WTC11 (cell line): ENCODE data around the gene HOXD8. TPM values are rescaled to one million over a fixed set of nuclear protein-coding genes. Genes with fewer than 3 reads are reported as not detected.

ENCODE experiments used
- ATAC-seq: fragments of 200-7000 bp; cut with Tn5 transposase; 2 replicates; pipeline ENCODE4 v1.10.0; 2021; ENCODE audit warnings: mild to moderate bottlenecking, moderate library complexity
- CTCF ChIA-PET: fragments of 300-600 bp; sonication (Branson Sonifier 250); formaldehyde crosslinking; loops from one replicate; lab custom pipeline; 2021; ENCODE audit warnings: antibody characterized with exemption; lab: Charles Lee
- POLR2A ChIA-PET: fragments of 350-600 bp; sonication (Branson Sonifier 250); formaldehyde crosslinking; loops from one replicate; lab custom pipeline; 2021; ENCODE audit warnings: antibody characterized with exemption; lab: Charles Lee
- DNase-seq: peaks from one replicate; pipeline ENCODE4 v3.0.0; 2021; ENCODE audit warnings: low spot score
- H3K27ac Mint-ChIP-seq: 2 replicates; pipeline ENCODE4 v1.8.0; 2021; ENCODE audit warnings: mixed read lengths
- H3K27me3 Mint-ChIP-seq: 2 replicates; pipeline ENCODE4 v1.8.0; 2021; ENCODE audit warnings: low read depth, mild to moderate bottlenecking, moderate library complexity, mixed read lengths
- H3K36me3 Mint-ChIP-seq: 2 replicates; pipeline ENCODE4 v1.8.0; 2021; ENCODE audit warnings: mixed read lengths
- H3K4me1 Mint-ChIP-seq: 2 replicates; pipeline ENCODE4 v1.8.0; 2022; ENCODE audit warnings: mixed read lengths
- H3K4me3 Mint-ChIP-seq: 2 replicates; pipeline ENCODE4 v1.8.0; 2021; ENCODE audit warnings: mild to moderate bottlenecking, moderate library complexity, mixed read lengths
- H3K9me3 Mint-ChIP-seq: 2 replicates; pipeline ENCODE4 v1.8.0; 2021; ENCODE audit warnings: mixed read lengths
- MXD4 ChIP-seq: fragments of 250-450 bp; sonication (Bioruptor Pico); IDR thresholded peaks from 2 replicates; pipeline ENCODE4 v1.8.0; 2021; ENCODE audit warnings: mild to moderate bottlenecking, moderate library complexity, borderline replicate concordance
- NR3C1 ChIP-seq: sonication (generic); formaldehyde crosslinking; conservative IDR thresholded peaks from 2 replicates; pipeline ENCODE4 v1.8.1; 2023; ENCODE audit warnings: low read depth, mild to moderate bottlenecking, missing genetic modification reagents
- OVOL2 ChIP-seq: fragments of 250-450 bp; sonication (Bioruptor Pico); IDR thresholded peaks from 2 replicates; pipeline ENCODE4 v1.9.0; 2021; ENCODE audit warnings: mild to moderate bottlenecking, borderline replicate concordance
- TEAD4 ChIP-seq: sonication (generic); formaldehyde crosslinking; IDR thresholded peaks from 2 replicates; pipeline ENCODE4 v1.8.0; 2022; ENCODE audit warnings: mild to moderate bottlenecking, missing genetic modification reagents
- ZNF317 ChIP-seq: sonication (generic); formaldehyde crosslinking; IDR thresholded peaks from 2 replicates; pipeline ENCODE4 v1.8.1; 2023; ENCODE audit warnings: low read depth, mild to moderate bottlenecking, moderate library complexity, missing genetic modification reagents, borderline replicate concordance
- ZNF416 ChIP-seq: fragments of 250-450 bp; sonication (Bioruptor Pico); IDR thresholded peaks from 2 replicates; pipeline ENCODE4 v1.9.0; 2021; ENCODE audit warnings: mild to moderate bottlenecking, inconsistent platforms
- ZNF423 ChIP-seq: fragments of 250-450 bp; sonication (Bioruptor Pico); IDR thresholded peaks from 2 replicates; pipeline ENCODE4 v2.1.2; 2022; ENCODE audit warnings: mild to moderate bottlenecking, moderate library complexity
- ZNF671 ChIP-seq: fragments of 250-450 bp; sonication (Bioruptor Pico); IDR thresholded peaks from 2 replicates; pipeline ENCODE4 v1.8.0; 2021; ENCODE audit warnings: mild to moderate bottlenecking
- total RNA-seq: library from RNA; stranded (reverse); gene quantifications from 3 replicates; pipeline ENCODE4 v1.2.3, GENCODE V29; 2021
- TF ChIP-seq, protein P1 (sequence below): sonication (generic); formaldehyde crosslinking; IDR thresholded peaks from 2 replicates; pipeline ENCODE4 v1.8.0; 2022; ENCODE audit warnings: mild to moderate bottlenecking, missing genetic modification reagents
- TF ChIP-seq, protein P2 (sequence below): sonication (generic); formaldehyde crosslinking; IDR thresholded peaks from 2 replicates; pipeline ENCODE4 v1.8.1; 2023; ENCODE audit warnings: mild to moderate bottlenecking, missing genetic modification reagents, moderate library complexity
- TF ChIP-seq, protein P3 (sequence below): sonication (generic); formaldehyde crosslinking; IDR thresholded peaks from 2 replicates; pipeline ENCODE4 v1.8.1; 2022; ENCODE audit warnings: low read depth, missing genetic modification reagents, borderline replicate concordance
- TF ChIP-seq, protein P4 (sequence below): sonication (generic); formaldehyde crosslinking; IDR thresholded peaks from 2 replicates; pipeline ENCODE4 v1.8.0; 2023; ENCODE audit warnings: mild to moderate bottlenecking, missing genetic modification reagents
- TF ChIP-seq, protein P5 (sequence below): sonication (generic); formaldehyde crosslinking; IDR thresholded peaks from 2 replicates; pipeline ENCODE4 v1.8.0; 2023; ENCODE audit warnings: missing genetic modification reagents
- TF ChIP-seq, protein P6 (sequence below): fragments of 250-450 bp; sonication (Bioruptor Pico); IDR thresholded peaks from 2 replicates; pipeline ENCODE4 v1.9.0; 2021; ENCODE audit warnings: mild to moderate bottlenecking
- TF ChIP-seq, protein P7 (sequence below): sonication (generic); formaldehyde crosslinking; IDR thresholded peaks from 2 replicates; pipeline ENCODE4 v1.8.0; 2022; ENCODE audit warnings: mild to moderate bottlenecking, missing genetic modification reagents

Gene HOXD8
- total RNA-seq, 1 experiment from 2014 or later, result not detected

DNA sequence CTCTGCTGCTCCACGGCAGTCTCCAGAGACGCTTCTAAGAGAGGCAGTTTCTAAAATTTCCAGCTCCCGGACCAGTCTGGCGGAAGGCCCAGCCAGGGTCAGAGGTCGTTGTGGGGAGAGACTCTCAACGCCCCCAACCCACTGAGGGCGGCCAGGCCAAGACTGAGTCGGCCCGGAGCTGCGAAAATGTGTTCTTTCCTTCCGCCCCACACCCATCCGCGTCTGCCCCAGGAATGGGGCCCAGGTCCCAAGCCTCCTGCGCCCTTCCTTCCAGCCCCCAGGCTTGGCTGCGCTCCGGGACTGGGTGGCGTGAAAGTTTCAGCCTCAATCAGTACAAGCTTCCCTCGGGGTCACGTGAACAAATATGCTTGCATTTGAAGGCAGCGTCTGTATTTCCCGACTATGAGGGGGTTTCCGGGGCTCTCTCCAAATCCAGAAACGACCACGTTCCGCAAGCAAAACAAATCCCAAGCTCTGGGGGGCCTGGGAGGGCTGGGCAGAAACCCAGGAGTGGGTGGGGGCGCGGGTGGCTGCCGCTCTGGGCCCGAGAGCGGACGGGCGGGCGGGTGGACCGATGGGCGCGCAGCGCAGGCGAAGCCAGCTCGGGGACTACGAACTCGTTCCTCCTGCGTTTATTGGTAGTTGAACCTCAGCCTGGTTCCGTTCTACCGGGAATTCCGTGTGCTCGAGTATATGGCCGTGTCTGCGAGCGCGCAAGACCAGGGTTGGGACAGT, 30.9 kb downstream of the HOXD8 start:
- CTCF ChIA-PET, result interaction anchor here (0.9 to 1.5 kb wide), 7 partner anchors 19 to 394 kb away, joined by 3 to 8 read pairs (median 3); no protein-coding TSS in a partner anchor
- TF ChIP-seq OVOL2 (CRISPR knock-in tag), result no peak
- TF ChIP-seq, protein P1, sequence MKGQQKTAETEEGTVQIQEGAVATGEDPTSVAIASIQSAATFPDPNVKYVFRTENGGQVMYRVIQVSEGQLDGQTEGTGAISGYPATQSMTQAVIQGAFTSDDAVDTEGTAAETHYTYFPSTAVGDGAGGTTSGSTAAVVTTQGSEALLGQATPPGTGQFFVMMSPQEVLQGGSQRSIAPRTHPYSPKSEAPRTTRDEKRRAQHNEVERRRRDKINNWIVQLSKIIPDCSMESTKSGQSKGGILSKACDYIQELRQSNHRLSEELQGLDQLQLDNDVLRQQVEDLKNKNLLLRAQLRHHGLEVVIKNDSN (CRISPR knock-in tag), result peak; percentile 30; the same call in 1 of the 2 replicates
- TF ChIP-seq, protein P2, sequence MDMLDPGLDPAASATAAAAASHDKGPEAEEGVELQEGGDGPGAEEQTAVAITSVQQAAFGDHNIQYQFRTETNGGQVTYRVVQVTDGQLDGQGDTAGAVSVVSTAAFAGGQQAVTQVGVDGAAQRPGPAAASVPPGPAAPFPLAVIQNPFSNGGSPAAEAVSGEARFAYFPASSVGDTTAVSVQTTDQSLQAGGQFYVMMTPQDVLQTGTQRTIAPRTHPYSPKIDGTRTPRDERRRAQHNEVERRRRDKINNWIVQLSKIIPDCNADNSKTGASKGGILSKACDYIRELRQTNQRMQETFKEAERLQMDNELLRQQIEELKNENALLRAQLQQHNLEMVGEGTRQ (CRISPR knock-in tag), result peak; percentile 61
- Mint-ChIP-seq H3K9me3 (no peaks in the 10 kb centered on the region), H3K4me3 (peak overlapping the region; percentile 22), H3K27me3 (peaks cover 100% of the 10 kb centered on the region), H3K4me1 (peaks cover 39% of the 10 kb centered on the region), H3K27ac (no peak overlapping the region), H3K36me3 (peaks cover 2% of the 10 kb centered on the region; the same call in 1 of the 2 replicates)
- POLR2A ChIA-PET, result interaction anchor here (1.0 to 1.5 kb wide), 2 partner anchors 11 to 16 kb away, joined by 3 to 7 read pairs; no protein-coding TSS in a partner anchor
- ATAC-seq (peak; percentile 5), DNase-seq (no peak)

DNA sequence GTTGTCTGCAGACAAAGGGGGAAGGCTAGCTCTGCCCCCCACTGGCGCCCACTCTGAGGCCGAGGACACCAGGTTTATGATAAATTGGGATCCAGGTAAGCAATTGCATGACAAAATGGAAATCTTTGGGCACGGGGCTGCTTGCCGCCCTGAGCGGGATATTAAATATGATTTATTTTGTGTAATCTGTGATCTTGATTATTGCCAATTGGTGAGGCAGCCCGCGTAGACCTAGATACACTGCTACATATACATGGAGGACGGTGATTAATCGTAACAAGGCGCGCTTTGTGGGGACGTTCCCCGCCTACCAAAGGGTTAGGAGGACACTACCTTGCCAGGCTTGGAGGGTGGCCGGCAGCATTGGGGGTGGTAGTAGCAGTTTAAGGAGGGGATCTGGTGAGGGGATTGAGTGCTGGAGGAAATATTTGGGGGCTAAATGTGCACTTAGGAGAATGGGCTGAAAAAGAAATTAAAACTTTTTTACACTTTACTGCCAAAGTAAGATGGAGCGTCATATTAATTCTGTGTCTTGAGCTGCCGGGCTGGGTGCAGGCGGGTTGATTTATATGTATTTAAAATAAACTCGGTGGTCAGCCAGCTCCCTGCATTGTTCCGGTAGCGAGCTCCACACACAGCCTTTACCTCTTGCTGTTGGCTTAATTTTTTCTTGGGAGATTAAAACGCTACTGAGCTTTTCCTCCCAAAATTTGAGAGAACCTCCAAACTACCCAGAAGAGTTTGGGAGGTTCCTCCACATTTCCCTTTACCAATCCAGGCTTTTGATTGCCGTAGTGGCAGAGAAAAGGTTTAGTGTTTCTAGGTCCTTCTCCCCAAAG, 31.7 kb downstream of the HOXD8 start:
- Mint-ChIP-seq H3K4me1 (peaks cover 38% of the 10 kb centered on the region), H3K27me3 (peaks cover 100% of the 10 kb centered on the region), H3K27ac (no peak overlapping the region), H3K36me3 (peaks cover 2% of the 10 kb centered on the region; the same call in 1 of the 2 replicates), H3K4me3 (no peak overlapping the region)
- ChIA-PET CTCF (interaction anchor here (1.1 to 2.1 kb wide), 5 partner anchors 11 to 294 kb away, joined by 3 to 11 read pairs (median 5); no protein-coding TSS in a partner anchor), POLR2A (interaction anchor here (1.0 to 1.5 kb wide), 2 partner anchors 10 to 15 kb away, joined by 3 to 7 read pairs; no protein-coding TSS in a partner anchor)
- no peak for DNase-seq
- TF ChIP-seq, protein P3, sequence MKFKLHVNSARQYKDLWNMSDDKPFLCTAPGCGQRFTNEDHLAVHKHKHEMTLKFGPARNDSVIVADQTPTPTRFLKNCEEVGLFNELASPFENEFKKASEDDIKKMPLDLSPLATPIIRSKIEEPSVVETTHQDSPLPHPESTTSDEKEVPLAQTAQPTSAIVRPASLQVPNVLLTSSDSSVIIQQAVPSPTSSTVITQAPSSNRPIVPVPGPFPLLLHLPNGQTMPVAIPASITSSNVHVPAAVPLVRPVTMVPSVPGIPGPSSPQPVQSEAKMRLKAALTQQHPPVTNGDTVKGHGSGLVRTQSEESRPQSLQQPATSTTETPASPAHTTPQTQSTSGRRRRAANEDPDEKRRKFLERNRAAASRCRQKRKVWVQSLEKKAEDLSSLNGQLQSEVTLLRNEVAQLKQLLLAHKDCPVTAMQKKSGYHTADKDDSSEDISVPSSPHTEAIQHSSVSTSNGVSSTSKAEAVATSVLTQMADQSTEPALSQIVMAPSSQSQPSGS, result no peak
- no peak for TF ChIP-seq TEAD4 (CRISPR knock-in tag)
- no peak for TF ChIP-seq ZNF423 (CRISPR knock-in tag)
- no peak for TF ChIP-seq NR3C1 (CRISPR knock-in tag)
- TF ChIP-seq ZNF317 (CRISPR knock-in tag), result no peak
- TF ChIP-seq, protein P4, sequence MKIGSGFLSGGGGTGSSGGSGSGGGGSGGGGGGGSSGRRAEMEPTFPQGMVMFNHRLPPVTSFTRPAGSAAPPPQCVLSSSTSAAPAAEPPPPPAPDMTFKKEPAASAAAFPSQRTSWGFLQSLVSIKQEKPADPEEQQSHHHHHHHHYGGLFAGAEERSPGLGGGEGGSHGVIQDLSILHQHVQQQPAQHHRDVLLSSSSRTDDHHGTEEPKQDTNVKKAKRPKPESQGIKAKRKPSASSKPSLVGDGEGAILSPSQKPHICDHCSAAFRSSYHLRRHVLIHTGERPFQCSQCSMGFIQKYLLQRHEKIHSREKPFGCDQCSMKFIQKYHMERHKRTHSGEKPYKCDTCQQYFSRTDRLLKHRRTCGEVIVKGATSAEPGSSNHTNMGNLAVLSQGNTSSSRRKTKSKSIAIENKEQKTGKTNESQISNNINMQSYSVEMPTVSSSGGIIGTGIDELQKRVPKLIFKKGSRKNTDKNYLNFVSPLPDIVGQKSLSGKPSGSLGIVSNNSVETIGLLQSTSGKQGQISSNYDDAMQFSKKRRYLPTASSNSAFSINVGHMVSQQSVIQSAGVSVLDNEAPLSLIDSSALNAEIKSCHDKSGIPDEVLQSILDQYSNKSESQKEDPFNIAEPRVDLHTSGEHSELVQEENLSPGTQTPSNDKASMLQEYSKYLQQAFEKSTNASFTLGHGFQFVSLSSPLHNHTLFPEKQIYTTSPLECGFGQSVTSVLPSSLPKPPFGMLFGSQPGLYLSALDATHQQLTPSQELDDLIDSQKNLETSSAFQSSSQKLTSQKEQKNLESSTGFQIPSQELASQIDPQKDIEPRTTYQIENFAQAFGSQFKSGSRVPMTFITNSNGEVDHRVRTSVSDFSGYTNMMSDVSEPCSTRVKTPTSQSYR (CRISPR knock-in tag), result no peak
- TF ChIP-seq ZNF416 (CRISPR knock-in tag), result no peak
- TF ChIP-seq MXD4, result no peak
- no peak for TF ChIP-seq ZNF671 (CRISPR knock-in tag)
- TF ChIP-seq, protein P5, sequence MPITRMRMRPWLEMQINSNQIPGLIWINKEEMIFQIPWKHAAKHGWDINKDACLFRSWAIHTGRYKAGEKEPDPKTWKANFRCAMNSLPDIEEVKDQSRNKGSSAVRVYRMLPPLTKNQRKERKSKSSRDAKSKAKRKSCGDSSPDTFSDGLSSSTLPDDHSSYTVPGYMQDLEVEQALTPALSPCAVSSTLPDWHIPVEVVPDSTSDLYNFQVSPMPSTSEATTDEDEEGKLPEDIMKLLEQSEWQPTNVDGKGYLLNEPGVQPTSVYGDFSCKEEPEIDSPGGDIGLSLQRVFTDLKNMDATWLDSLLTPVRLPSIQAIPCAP (CRISPR knock-in tag), result no peak
- TF ChIP-seq, protein P6, sequence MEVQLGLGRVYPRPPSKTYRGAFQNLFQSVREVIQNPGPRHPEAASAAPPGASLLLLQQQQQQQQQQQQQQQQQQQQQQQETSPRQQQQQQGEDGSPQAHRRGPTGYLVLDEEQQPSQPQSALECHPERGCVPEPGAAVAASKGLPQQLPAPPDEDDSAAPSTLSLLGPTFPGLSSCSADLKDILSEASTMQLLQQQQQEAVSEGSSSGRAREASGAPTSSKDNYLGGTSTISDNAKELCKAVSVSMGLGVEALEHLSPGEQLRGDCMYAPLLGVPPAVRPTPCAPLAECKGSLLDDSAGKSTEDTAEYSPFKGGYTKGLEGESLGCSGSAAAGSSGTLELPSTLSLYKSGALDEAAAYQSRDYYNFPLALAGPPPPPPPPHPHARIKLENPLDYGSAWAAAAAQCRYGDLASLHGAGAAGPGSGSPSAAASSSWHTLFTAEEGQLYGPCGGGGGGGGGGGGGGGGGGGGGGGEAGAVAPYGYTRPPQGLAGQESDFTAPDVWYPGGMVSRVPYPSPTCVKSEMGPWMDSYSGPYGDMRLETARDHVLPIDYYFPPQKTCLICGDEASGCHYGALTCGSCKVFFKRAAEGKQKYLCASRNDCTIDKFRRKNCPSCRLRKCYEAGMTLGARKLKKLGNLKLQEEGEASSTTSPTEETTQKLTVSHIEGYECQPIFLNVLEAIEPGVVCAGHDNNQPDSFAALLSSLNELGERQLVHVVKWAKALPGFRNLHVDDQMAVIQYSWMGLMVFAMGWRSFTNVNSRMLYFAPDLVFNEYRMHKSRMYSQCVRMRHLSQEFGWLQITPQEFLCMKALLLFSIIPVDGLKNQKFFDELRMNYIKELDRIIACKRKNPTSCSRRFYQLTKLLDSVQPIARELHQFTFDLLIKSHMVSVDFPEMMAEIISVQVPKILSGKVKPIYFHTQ (CRISPR knock-in tag), result no peak
- TF ChIP-seq, protein P7, sequence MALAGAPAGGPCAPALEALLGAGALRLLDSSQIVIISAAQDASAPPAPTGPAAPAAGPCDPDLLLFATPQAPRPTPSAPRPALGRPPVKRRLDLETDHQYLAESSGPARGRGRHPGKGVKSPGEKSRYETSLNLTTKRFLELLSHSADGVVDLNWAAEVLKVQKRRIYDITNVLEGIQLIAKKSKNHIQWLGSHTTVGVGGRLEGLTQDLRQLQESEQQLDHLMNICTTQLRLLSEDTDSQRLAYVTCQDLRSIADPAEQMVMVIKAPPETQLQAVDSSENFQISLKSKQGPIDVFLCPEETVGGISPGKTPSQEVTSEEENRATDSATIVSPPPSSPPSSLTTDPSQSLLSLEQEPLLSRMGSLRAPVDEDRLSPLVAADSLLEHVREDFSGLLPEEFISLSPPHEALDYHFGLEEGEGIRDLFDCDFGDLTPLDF (CRISPR knock-in tag), result no peak
- TF ChIP-seq, all 79 proteins: peak for 0
- ATAC-seq, result no peak
- no peaks in the 10 kb centered on the region for H3K9me3 Mint-ChIP-seq
